NCI-H2081 treated with DMSO at 0.1 percent for 48 hours (cell line): ENCODE results near the gene FLG.
"Not testable (repeated sequence)": the region's sequence is repeated elsewhere in the genome, so short reads cannot be mapped to it uniquely, and the experiment has no call there.

Source experiments
- DNase-seq: peaks from one replicate; lab custom pipeline; 2025; lab: John Stamatoyannopoulos, UW

The FLG gene

DNA sequence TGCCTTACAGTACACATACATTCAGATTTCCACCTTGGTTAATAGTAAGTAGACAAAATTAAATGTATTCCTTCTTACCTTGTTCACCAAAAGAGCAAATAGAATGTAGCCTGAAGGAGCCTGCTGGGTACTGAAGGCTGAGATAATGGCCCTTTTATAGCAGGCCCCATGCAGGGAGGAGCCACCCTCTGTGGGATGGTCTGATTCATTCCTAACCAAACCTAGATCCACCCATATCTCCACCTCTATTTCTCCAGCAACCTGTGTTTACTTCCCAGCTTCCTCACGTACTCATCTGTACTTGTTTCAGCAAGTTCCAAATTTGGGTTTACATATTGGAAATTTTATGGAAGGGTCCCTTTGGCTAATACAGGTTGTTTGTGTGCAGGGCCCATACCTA is at the start of gene FLG:
Gene FLG, minus strand, starts transcription at position 129 of the 400 bp plus-strand sequence. CDS start 9,783 bp downstream, outside the sequence.
- DNase-seq: no peak

- DNase-seq: no peak
Measured at GRCh38 chr1:152374451-152374850, 49.4 kb upstream of the FLG start.

DNA sequence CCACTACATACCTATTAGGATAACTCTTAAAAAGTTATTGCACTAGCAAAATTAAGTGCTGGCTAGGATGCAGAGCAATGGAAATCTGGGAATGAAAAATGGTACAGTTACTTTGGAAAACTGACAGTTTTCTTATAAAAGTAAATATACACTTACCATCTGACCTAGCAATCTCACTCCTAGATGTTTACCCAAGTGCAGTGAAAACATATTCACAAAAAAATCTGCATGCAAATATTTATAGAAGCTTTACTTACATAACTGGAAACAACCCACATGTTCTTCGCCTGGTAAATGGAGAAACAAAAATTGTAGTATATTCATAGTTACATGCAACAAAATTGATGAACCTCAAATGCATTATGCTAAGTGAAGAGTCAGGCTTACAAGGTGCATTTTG is 47.6 kb upstream of the FLG start:
- no peak for DNase-seq

DNA sequence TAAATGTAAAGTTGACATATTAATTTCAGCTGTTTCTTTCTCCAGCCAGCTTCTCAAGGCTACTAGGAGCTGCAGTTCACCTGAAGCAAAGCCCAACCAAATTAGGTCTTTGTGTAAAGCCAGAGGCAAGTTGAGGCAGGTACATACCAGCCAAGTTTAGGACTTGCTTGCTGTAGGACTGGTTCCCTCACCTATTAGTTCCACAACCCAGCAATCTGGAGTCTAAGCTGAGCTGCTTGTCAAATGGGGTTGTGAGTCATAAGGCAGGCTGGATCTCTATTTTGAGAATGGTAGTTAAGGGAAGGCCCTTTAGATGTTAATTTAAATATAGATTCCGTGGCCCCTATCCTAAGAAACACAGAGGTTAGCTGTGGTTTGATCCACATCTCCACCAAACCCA is 42.4 kb upstream of the FLG start:
- DNase-seq: no peak

GRCh38 chr1:152359906-152360305 is 34.9 kb upstream of the FLG start, which contains the start of gene FLG2:
FLG2 (minus strand) TSS chr1:152360006; CDS start chr1:152358884, 1,122 bp downstream.
- DNase-seq: no peak

DNA sequence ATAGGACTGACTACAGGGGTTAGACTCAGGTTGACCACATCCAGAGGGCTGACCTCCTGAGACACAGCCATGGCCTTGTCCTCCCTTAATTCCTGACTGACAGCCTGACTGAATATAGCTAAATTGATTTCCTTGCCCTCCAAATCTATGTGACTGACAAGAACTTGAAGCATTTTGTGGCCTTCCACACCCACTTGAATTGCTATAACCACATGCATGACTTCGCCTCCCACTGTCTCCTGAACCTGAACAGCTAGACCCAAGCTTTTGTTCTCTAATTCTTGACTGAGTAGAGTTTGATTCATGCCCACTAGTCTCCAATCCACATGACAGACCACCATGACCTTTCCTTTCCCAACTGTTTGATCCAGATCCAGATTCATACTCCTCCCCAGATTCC is 31.7 kb upstream of the FLG start:
- no peak for DNase-seq

GRCh38 chr1:152349611-152350010 is 24.6 kb upstream of the FLG start:
- no peak for DNase-seq

- DNase-seq: no peak
Measured at GRCh38 chr1:152348447-152348846, 23.4 kb upstream of the FLG start.

GRCh38 chr1:152347116-152347728 is 22.2 kb upstream of the FLG start:
- DNase-seq: no peak

DNA sequence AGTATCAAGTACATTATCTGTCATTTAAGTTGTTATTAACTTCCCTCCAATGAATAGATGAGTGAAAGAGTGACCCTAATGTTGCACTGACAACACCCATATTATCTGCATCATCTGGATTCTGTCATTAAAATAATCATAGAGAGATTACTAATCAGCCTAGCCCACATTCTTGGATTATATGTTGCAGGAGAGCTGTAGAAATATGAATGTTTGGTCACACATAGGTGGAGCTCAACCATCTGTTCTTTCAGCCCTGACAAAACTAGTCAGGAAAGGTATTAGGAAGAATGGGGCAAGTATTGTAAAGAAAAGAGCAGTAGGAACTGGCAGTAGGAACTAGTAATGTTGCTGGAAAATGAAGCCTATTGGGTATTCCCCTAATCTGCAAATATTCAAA is 19.4 kb upstream of the FLG start:
- DNase-seq: no peak

DNA sequence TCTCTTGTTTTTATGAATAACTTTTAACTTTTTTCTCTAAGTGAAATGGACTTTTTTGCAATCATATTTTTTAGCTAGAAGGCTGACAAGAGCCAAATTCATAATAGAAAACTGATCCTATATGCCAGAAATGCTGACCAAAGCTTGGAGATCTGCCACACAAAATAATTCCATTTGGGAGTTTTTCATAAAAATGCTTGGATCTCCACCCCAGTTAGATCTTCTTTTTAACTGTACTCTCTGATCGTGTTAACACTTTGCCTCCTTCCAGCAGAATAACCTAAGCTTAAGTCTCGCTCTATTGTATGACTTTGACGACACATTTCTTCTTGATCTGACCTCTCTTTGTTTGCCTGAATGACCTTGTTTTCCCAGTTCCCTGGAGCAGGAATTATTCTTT is 18.0 kb upstream of the FLG start:
- DNase-seq: no peak

GRCh38 chr1:152335399-152335798 is 10.4 kb upstream of the FLG start:
- DNase-seq: no peak

GRCh38 chr1:152328801-152329391 is 3.9 kb upstream of the FLG start:
- no peak for DNase-seq

DNA sequence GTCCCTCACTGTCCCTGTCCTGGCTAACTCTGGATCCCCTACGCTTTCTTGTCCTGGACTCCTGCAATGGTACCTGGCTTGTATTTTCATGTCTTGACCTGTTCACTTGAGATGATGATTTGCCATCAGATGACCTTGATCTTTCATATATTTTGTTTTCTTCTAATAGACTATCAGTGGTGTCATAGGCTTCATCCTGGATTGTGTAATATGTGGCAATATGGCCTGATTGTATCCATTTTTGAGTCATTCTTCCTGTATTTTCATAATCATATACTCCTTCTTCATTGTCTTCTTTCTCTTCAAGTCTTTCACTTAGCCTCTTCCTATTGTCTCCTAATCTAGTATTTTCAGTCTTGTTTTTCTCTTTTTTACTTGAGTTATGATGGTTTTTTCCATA is 11.1 kb downstream of the FLG start:
- DNase-seq: no peak

DNA sequence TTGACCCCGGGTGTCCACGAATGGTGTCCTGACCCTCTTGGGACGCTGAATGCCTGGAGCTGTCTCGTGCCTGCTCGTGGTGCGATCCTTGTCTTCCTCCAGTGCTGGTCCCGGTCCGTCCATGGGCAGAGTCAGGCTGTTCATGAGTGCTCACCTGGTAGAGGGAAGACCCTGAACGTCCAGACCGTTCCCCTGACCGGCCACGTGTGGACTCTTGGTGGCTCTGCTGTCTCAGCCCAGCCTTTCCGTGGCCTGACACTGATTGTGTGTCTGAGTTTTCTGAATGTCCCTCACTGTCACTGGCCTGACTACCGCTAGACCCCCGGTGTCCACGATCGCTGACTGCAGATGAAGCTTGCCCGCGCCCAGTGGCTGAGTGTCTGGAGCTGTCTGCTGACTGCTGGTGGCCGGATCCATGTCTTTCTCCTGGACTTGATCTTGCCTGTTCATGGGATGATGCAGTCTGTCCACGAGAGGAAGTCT is 11.7 kb downstream of the FLG start:
- DNase-seq: no peak

DNA sequence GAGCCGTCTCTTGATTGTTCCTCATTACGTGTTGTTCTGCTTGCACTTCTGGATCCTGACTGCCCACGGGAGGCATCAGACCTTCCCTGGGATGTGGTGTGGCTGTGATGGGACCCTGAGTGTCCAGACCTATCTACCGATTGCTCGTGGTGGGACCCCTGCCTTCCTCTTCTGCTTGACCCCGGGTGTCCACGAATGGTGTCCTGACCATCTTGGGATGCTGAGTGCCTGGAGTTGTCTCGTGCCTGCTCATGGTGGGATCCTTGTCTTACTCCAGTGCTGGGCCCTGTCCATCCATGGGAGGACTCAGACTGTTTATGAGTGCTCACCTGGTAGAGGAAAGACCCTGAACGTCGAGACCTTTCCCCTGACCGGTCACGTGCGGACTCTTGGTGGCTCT is 12.9 kb downstream of the FLG start:
- DNase-seq: not testable (repeated sequence)

GRCh38 chr1:152309955-152310354 is 15.1 kb downstream of the FLG start:
- DNase-seq: no peak

DNA sequence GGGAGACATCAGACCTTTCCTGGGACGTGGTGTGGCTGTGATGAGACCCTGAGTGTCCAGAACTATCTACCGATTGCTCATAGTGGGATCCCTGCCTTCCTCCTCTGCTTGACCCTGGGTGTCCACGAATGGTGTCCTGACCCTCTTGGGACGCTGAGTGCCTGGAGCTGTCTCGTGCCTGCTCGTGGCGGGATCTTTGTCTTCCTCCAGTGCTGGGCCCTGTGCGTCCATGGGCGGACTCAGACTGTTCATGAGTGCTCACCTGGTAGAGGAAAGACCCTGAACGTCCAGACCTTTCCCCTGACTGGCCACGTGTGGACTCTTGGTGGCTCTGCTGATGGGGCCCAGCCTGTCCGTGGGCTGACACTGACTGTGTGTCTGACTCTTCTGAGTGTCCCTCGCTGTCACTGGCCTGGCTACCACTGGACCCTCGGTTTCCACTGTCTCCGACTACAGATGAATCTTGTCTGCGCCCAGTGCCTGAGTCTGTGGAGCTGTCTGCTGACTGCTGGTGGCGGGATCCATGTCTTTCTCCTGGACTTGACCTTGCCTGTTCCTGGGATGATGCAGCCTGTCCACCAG is 15.6 kb downstream of the FLG start:
- DNase-seq: not testable (repeated sequence)

GRCh38 chr1:152308758-152309157 is 16.3 kb downstream of the FLG start:
- DNase-seq: not testable (repeated sequence)

DNA sequence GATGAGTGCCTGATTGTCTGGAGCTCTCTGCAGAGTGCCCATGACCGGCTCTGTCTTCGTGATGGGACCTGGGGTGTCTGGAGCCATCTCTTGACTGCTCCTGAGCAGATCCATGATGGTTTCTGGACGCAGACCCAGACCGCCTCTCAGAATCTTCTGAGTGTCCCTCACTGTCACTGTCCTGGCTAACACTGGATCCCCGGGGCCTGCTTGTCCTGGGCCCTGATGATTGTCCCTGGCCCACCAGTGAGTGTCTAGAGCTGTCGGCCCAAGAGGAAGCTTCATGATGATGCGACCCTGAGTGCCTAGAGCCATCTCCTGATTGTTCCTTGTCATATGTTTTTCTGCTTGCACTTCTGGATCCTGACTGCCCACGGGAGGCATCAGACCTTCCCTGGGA is 17.1 kb downstream of the FLG start:
- not testable (repeated sequence) for DNase-seq

GRCh38 chr1:152306123-152306522 is 18.9 kb downstream of the FLG start:
- not testable (repeated sequence) for DNase-seq

DNA sequence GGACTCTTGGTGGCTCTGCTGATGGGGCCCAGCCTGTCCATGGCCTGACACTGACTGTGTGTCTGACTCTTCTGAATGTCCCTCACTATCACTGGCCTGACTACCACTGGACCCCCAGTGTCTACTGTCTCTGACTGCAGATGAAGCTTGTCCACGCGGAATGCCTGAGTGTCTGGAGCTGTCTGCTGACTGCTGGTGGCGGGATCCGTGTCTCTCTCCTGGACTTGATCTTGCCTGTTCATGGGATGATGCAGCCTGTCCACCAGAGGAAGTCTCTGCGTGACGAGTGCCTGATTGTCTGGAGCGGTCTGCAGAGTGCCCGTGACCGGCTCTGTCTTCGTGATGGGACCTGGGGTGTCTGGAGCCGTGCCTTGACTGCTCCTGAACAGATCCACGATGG is 20.3 kb downstream of the FLG start:
- DNase-seq: not testable (repeated sequence)

- DNase-seq: not testable (repeated sequence)
Measured at GRCh38 chr1:152303139-152303872, 21.7 kb downstream of the FLG start.
